ENCODE data around the gene DNAJC4. TPM values are rescaled to one million over a fixed set of nuclear protein-coding genes. Genes with fewer than 3 reads are reported as not detected.

DNAJC4 gene
- total and polyA plus RNA-seq, 9 of the 15 experiments (the other 6 are each of a cell fraction or from before 2014, with no cell fraction given) = 4.0 to 32.6 (median 19.9) TPM

GRCh38 chr11:64230171-64230984 is at the start of gene DNAJC4 (continued):
- TF ChIP-seq E2F8 (IDR thresholded peaks at IDR 0.05; ENCODE audit: low read depth, partially characterized antibody) (peak; percentile 48), BRD9 (IDR thresholded peaks at IDR 0.05; ENCODE audit: low read depth, partially characterized antibody) (no peak), MBD2 (IDR thresholded peaks at IDR 0.05; ENCODE audit: borderline replicate concordance, low read depth) (0 out of 2 replicates have a peak, but pooled peaks have one; percentile 44), CTCF (IDR thresholded peaks at IDR 0.05 in 2 of 3, conservative IDR thresholded peaks at IDR 0.05 in 1 of 3; ENCODE audit: insufficient read depth in 2 of 3, low read depth in 1 of 3, low read length in 3 of 3) (no peak), ZNF561 (CRISPR knock-in tag; conservative IDR thresholded peaks at IDR 0.05) (no peak), PHTF2 (CRISPR knock-in tag; IDR thresholded peaks at IDR 0.05) (no peak), ZNF609 (CRISPR knock-in tag; IDR thresholded peaks at IDR 0.05; ENCODE audit: borderline replicate concordance) (no peak), NFRKB (IDR thresholded peaks at IDR 0.05; ENCODE audit: low read depth) (no peak), HBP1 (CRISPR knock-in tag; IDR thresholded peaks at IDR 0.05) (no peak), WHSC1 (IDR thresholded peaks at IDR 0.05; ENCODE audit: low read length) (no peak), ARNT (IDR thresholded peaks at IDR 0.05) (no peak), RNF219 (CRISPR knock-in tag; IDR thresholded peaks at IDR 0.05) (no peak), KDM2B (CRISPR knock-in tag; IDR thresholded peaks at IDR 0.05) (0 out of 2 replicates have a peak, but pooled peaks have one; percentile 46)
